ENCODE results near the gene CEBPZ.
"Not testable (repeated sequence)": the region's sequence is repeated elsewhere in the genome, so short reads cannot be mapped to it uniquely, and the experiment has no call there.

The CEBPZ gene

GRCh38 chr2:37231241-37232130, at the start of gene CEBPZ, which contains the start of gene NDUFAF7:
Gene CEBPZ, minus strand, starts transcription at chr2:37231596. Its CDS starts 29 bp downstream, at chr2:37231567.
Gene NDUFAF7, plus strand, starts transcription at chr2:37231658. Its CDS starts 48 bp downstream, at chr2:37231706.
- ATAC-seq: peak; percentile 98

- no peak for ATAC-seq
Observed at GRCh38 chr2:37276291-37276690, 44.9 kb upstream of the CEBPZ start.

GRCh38 chr2:37274359-37274965, 43.1 kb upstream of the CEBPZ start:
- ATAC-seq: no peak

GRCh38 chr2:37271376-37272067, 40.1 kb upstream of the CEBPZ start:
- ATAC-seq: no peak

GRCh38 chr2:37268111-37268510, 36.7 kb upstream of the CEBPZ start:
- ATAC-seq: no peak

GRCh38 chr2:37267685-37268084, 36.3 kb upstream of the CEBPZ start:
- peak; percentile 46 to 73 for ATAC-seq

GRCh38 chr2:37263839-37264238, 32.4 kb upstream of the CEBPZ start:
- ATAC-seq: no peak

- no peak for ATAC-seq
Observed at GRCh38 chr2:37262522-37262921, 31.1 kb upstream of the CEBPZ start.

- no peak for ATAC-seq
Observed at GRCh38 chr2:37250869-37251740, 19.7 kb upstream of the CEBPZ start.

- no peak for ATAC-seq
Observed at GRCh38 chr2:37246205-37246604, 14.8 kb upstream of the CEBPZ start.

- ATAC-seq: no peak
Observed at GRCh38 chr2:37244755-37245154, 13.4 kb upstream of the CEBPZ start.

- peak; percentile 85 to 88 for ATAC-seq
Observed at GRCh38 chr2:37244017-37244416, 12.6 kb upstream of the CEBPZ start.

- ATAC-seq: no peak
Observed at GRCh38 chr2:37243435-37243834, 12.0 kb upstream of the CEBPZ start.

- ATAC-seq: no peak
Observed at GRCh38 chr2:37232131-37232933, 936 bp upstream of the CEBPZ start.

GRCh38 chr2:37230581-37230980, 815 bp downstream of the CEBPZ start:
- ATAC-seq: no peak

GRCh38 chr2:37228788-37229187, 2.6 kb downstream of the CEBPZ start:
- ATAC-seq: no peak

GRCh38 chr2:37226863-37227262, 4.5 kb downstream of the CEBPZ start:
- ATAC-seq: no peak

- ATAC-seq: not testable (repeated sequence)
Observed at GRCh38 chr2:37225129-37225528, 6.3 kb downstream of the CEBPZ start.

- ATAC-seq: no peak
Observed at GRCh38 chr2:37224063-37224462, 7.3 kb downstream of the CEBPZ start.

- ATAC-seq: no peak
Observed at GRCh38 chr2:37223131-37223530, 8.3 kb downstream of the CEBPZ start.

GRCh38 chr2:37219046-37219445, 12.3 kb downstream of the CEBPZ start:
- no peak for ATAC-seq

GRCh38 chr2:37215250-37215649, 16.1 kb downstream of the CEBPZ start:
- no peak for ATAC-seq

All from activated CD4-positive, CD25-positive, alpha-beta regulatory T cell treated with anti-CD3 and anti-CD28 coated beads, Interleukin-2, amount 50 U/mL, for 24 hours (primary cell).